HL-60 (cell line): ENCODE data around the gene PIK3CD.

ENCODE experiments used
- DNase-seq, 2 experiments: peaks; one replicate each; pipeline ENCODE4 v3.0.0-alpha.2; 2010 to 2020; ENCODE audit warnings: low read depth in 1 of 2, low spot score in 1 of 2
- H3K27ac ChIP-seq: fragments of 250-450 bp; sonication (Bioruptor Pico); replicated peaks from 2 replicates; pipeline ENCODE4 v1.5.1; 2020; ENCODE audit warnings: mild to moderate bottlenecking, moderate library complexity
- H3K27me3 ChIP-seq: fragments of 250-450 bp; sonication (Bioruptor Pico); 2 replicates; pipeline ENCODE4 v1.5.1; 2021; ENCODE audit warnings: mild to moderate bottlenecking, moderate library complexity; ENCODE audit not compliant: insufficient read depth, poor library complexity, severe bottlenecking
- H3K4me3 ChIP-seq: replicated peaks from 2 replicates; pipeline ENCODE4 v1.5.1; 2011; ENCODE audit warnings: mild to moderate bottlenecking, control low read depth, low read length; ENCODE audit not compliant: insufficient read depth
- CTCF ChIP-seq: IDR thresholded peaks from one replicate; pipeline ENCODE4 v1.5.1; 2011; ENCODE audit warnings: low read length, control low read depth, inconsistent platforms; ENCODE audit not compliant: insufficient read depth
- GABPA ChIP-seq: IDR thresholded peaks from 2 replicates; pipeline ENCODE4 v1.6.1; 2012; ENCODE audit warnings: low read depth
- POLR2AphosphoS5 ChIP-seq: IDR thresholded peaks from 2 replicates; pipeline ENCODE4 v1.6.1; 2012; ENCODE audit warnings: low read depth
- REST ChIP-seq: IDR thresholded peaks from 2 replicates; pipeline ENCODE4 v1.6.1; 2012; ENCODE audit warnings: low read depth; ENCODE audit not compliant: insufficient replicate concordance
- SPI1 ChIP-seq: IDR thresholded peaks from 2 replicates; pipeline ENCODE4 v1.6.1; 2012; ENCODE audit warnings: low read depth, mild to moderate bottlenecking, borderline replicate concordance

The PIK3CD gene

GRCh38 chr1:9659328-9659727 is 7.8 kb downstream of the PIK3CD start:
- H3K27me3 ChIP-seq: no peaks in the 10 kb centered on the region
- H3K4me3 ChIP-seq: no peak overlapping the region
- DNase-seq: no peak
- no peak overlapping the region for H3K27ac ChIP-seq
- TF ChIP-seq REST (no peak), POLR2AphosphoS5 (no peak), GABPA (no peak), CTCF (no peak), SPI1 (no peak)

DNA sequence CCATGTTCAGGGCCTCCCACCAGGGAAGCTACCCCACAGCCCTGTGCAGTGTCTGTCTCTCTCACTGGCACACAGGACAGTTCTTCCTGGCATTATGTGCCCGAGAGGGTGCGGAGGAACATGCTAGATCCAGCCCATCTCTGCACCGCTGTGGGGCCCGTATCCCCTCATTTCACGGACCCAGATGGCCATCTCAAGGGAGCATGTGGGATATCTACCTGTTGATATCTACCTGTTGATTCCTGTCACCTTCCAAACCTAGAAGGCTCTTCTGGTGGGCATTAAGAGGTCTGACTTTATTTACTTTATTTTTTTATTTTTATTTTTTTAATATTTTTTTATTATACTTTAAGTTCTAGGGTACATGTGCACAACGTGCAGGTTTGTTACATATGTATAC is 11.7 kb downstream of the PIK3CD start:
- no peak for TF ChIP-seq REST
- no peak for TF ChIP-seq POLR2AphosphoS5
- TF ChIP-seq CTCF: no peak
- no peak for TF ChIP-seq SPI1
- TF ChIP-seq GABPA: no peak
- H3K27me3 ChIP-seq: no peaks in the 10 kb centered on the region
- DNase-seq: no peak
- no peak overlapping the region for H3K4me3 ChIP-seq
- H3K27ac ChIP-seq: no peak overlapping the region

DNA sequence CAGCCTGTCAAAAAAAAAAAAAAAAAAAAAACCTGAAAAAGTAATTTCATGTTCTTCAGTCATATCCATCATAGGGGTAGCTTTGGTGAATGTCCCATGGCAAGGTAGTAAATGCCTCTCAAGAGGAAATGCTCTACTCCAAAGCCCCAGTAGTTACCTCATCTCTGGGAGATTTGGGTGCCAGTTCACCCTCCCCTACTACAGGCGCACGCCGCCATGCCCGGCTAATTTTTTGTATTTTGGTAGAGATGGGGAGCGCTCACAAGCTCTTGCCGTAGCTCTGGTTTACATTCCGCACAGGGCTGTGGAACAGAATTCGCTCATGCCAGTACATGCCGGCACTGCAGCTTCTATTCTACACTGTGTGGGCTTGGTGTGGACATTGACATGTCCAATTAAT is 13.7 kb downstream of the PIK3CD start:
- no peaks in the 10 kb centered on the region for H3K27me3 ChIP-seq
- H3K27ac ChIP-seq: no peak overlapping the region
- DNase-seq: no peak
- TF ChIP-seq REST (no peak), SPI1 (no peak), POLR2AphosphoS5 (no peak), GABPA (no peak), CTCF (no peak)
- no peak overlapping the region for H3K4me3 ChIP-seq
